Measurements from ENCODE around the gene NANOS2. TPM values are rescaled to one million over a fixed set of nuclear protein-coding genes. Genes with fewer than 3 reads are reported as not detected.

NANOS2 gene
- total RNA-seq, 1 donor from 2014 or later, result not detected

GRCh38 chr19:45902651-45903625, 11.6 kb downstream of the NANOS2 start:
- no peaks in the 10 kb centered on the region for H3K9me3 ChIP-seq
- peak overlapping the region; percentile 60 for H3K27ac ChIP-seq
- no peak for TF ChIP-seq CTCF (IDR thresholded peaks at IDR 0.05)
- H3K4me3 ChIP-seq, result peak overlapping the region; percentile 70
- DNase-seq, result peak; percentile 100
- peaks cover 8% of the 10 kb centered on the region for H3K4me1 ChIP-seq
- H3K36me3 ChIP-seq, result peaks cover 19% of the 10 kb centered on the region
- H3K27me3 ChIP-seq, result no peaks in the 10 kb centered on the region
- intact Hi-C loops (cut with DNase I), result no loop called here
- ATAC-seq, result peak; percentile 96

- DNase-seq, result no peak
- ATAC-seq, result no peak
- peak within 1 kb of the TSS; percentile 70 for H3K4me3 ChIP-seq
- H3K4me1 ChIP-seq, result peaks cover 8% of the 10 kb centered on the region
- H3K27me3 ChIP-seq, result no peaks in the 10 kb centered on the region
- H3K27ac ChIP-seq, result peak within 1 kb of the TSS; percentile 60
- intact Hi-C loops (cut with DNase I), result no loop called here
- no peaks in the 10 kb centered on the region for H3K9me3 ChIP-seq
- no peak for TF ChIP-seq CTCF (IDR thresholded peaks at IDR 0.05)
- H3K36me3 ChIP-seq, result peaks cover 25% of the 10 kb centered on the region
Observed at GRCh38 chr19:45901912-45902650, 12.5 kb downstream of the NANOS2 start, which contains the start of gene MYPOP. TSS of gene MYPOP (minus strand) at chr19:45902613. CDS start at chr19:45901773, 840 bp downstream.

GRCh38 chr19:45901432-45901911, 13.1 kb downstream of the NANOS2 start:
- Histone ChIP-seq H3K36me3 (peaks cover 27% of the 10 kb centered on the region), H3K9me3 (no peaks in the 10 kb centered on the region), H3K27ac (no peak overlapping the region), H3K27me3 (no peaks in the 10 kb centered on the region), H3K4me1 (peaks cover 8% of the 10 kb centered on the region), H3K4me3 (peak overlapping the region; percentile 70)
- ATAC-seq (peak; percentile 1), DNase-seq (peak; percentile 84)
- intact Hi-C loops (cut with DNase I), result no loop called here
- TF ChIP-seq CTCF (IDR thresholded peaks at IDR 0.05), result no peak

- no peak for TF ChIP-seq CTCF (IDR thresholded peaks at IDR 0.05)
- H3K27ac ChIP-seq, result no peak overlapping the region
- peak overlapping the region; percentile 70 for H3K4me3 ChIP-seq
- no peak for ATAC-seq
- peaks cover 8% of the 10 kb centered on the region for H3K4me1 ChIP-seq
- no peaks in the 10 kb centered on the region for H3K9me3 ChIP-seq
- peaks cover 27% of the 10 kb centered on the region for H3K36me3 ChIP-seq
- intact Hi-C loops (cut with DNase I), result no loop called here
- no peak for DNase-seq
- no peaks in the 10 kb centered on the region for H3K27me3 ChIP-seq
Observed at GRCh38 chr19:45900738-45901431, 13.7 kb downstream of the NANOS2 start.

GRCh38 chr19:45899919-45900589, 14.5 kb downstream of the NANOS2 start:
- intact Hi-C loops (cut with DNase I), result no loop called here
- DNase-seq, result no peak
- H3K36me3 ChIP-seq, result peaks cover 30% of the 10 kb centered on the region

More at GRCh38 chr19:45899919-45900589, 14.5 kb downstream of the NANOS2 start:
- TF ChIP-seq CTCF (IDR thresholded peaks at IDR 0.05), result no peak
- no peak overlapping the region for H3K27ac ChIP-seq
- H3K27me3 ChIP-seq, result no peaks in the 10 kb centered on the region
- ATAC-seq, result no peak
- no peaks in the 10 kb centered on the region for H3K9me3 ChIP-seq
- no peak overlapping the region for H3K4me3 ChIP-seq
- H3K4me1 ChIP-seq, result peaks cover 8% of the 10 kb centered on the region

All from upper lobe of right lung (tissue), 1 donor.